Glutamatergic neuron (in vitro differentiated cells): ENCODE measurements around the gene OR9A2. TPM values are rescaled to one million over a fixed set of nuclear protein-coding genes. Genes with fewer than 3 reads are reported as not detected.

Experiments
- DNase-seq: peaks from one replicate; pipeline ENCODE4 v3.0.0; 2022
- H3K27ac Mint-ChIP-seq: one replicate; pipeline ENCODE4 v1.8.0; 2020; ENCODE audit warnings: mild to moderate bottlenecking, mixed read lengths, inconsistent platforms; ENCODE audit not compliant: unreplicated experiment
- H3K27me3 Mint-ChIP-seq: one replicate; pipeline ENCODE4 v1.8.0; 2020; ENCODE audit warnings: mild to moderate bottlenecking, moderate library complexity, mixed read lengths, inconsistent platforms; ENCODE audit not compliant: unreplicated experiment
- H3K36me3 Mint-ChIP-seq: one replicate; pipeline ENCODE4 v1.8.0; 2020; ENCODE audit warnings: mild to moderate bottlenecking, mixed read lengths, inconsistent platforms; ENCODE audit not compliant: unreplicated experiment
- H3K4me1 Mint-ChIP-seq: one replicate; pipeline ENCODE4 v1.8.0; 2020; ENCODE audit warnings: mild to moderate bottlenecking, low read depth, mixed read lengths, inconsistent platforms; ENCODE audit not compliant: unreplicated experiment
- H3K4me3 Mint-ChIP-seq: one replicate; pipeline ENCODE4 v1.8.0; 2020; ENCODE audit warnings: mild to moderate bottlenecking, mixed read lengths, inconsistent platforms; ENCODE audit not compliant: unreplicated experiment
- H3K9me3 Mint-ChIP-seq: one replicate; pipeline ENCODE4 v1.8.0; 2020; ENCODE audit warnings: mild to moderate bottlenecking, moderate library complexity, mixed read lengths, inconsistent platforms; ENCODE audit not compliant: unreplicated experiment
- total RNA-seq: library from RNA; stranded (reverse); fragmentation: NEBNext Ultra II Directional; extraction: Animal tissue kit (Norgen Biotek cat#: 25700); gene quantifications from one replicate; pipeline ENCODE4 v1.2.1, GENCODE V29; 2021; ENCODE audit not compliant: unreplicated experiment
- TF ChIP-seq, protein P1 (sequence below): fragments of 200-600 bp; sonication (generic); IDR thresholded peaks from one replicate; pipeline ENCODE4 v1.5.0; 2021; ENCODE audit not compliant: partially characterized antibody, unreplicated experiment

The OR9A2 gene
- total RNA-seq, 1 donor from 2014 or later: not detected

DNA sequence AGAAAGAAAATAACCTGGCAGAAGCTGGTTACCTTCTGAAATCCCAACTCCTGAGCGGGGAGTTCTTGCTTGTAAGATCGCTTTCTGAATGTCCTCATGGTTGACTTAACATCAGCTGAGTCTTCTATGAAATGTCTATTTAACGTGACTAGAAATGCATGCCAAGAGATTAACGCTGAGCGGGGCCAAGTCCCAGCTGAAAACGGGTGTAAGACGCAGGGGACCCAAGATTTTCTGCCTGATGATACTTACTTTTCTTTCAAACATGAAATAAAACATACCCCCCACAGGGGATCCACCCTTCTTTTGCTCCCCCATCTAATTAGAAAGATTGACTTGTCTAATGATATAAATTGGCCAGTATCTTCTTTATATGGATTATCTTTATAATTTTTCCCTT lies 14.9 kb downstream of the OR9A2 start:
- TF ChIP-seq, protein P1, sequence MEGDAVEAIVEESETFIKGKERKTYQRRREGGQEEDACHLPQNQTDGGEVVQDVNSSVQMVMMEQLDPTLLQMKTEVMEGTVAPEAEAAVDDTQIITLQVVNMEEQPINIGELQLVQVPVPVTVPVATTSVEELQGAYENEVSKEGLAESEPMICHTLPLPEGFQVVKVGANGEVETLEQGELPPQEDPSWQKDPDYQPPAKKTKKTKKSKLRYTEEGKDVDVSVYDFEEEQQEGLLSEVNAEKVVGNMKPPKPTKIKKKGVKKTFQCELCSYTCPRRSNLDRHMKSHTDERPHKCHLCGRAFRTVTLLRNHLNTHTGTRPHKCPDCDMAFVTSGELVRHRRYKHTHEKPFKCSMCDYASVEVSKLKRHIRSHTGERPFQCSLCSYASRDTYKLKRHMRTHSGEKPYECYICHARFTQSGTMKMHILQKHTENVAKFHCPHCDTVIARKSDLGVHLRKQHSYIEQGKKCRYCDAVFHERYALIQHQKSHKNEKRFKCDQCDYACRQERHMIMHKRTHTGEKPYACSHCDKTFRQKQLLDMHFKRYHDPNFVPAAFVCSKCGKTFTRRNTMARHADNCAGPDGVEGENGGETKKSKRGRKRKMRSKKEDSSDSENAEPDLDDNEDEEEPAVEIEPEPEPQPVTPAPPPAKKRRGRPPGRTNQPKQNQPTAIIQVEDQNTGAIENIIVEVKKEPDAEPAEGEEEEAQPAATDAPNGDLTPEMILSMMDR: no peak
- Mint-ChIP-seq H3K9me3 (no peaks in the 10 kb centered on the region), H3K27me3 (no peaks in the 10 kb centered on the region), H3K36me3 (no peaks in the 10 kb centered on the region), H3K4me3 (no peak overlapping the region), H3K4me1 (no peaks in the 10 kb centered on the region), H3K27ac (no peak overlapping the region)
- DNase-seq: no peak

GRCh38 chr7:143008007-143008901 lies 18.7 kb downstream of the OR9A2 start:
- peaks cover 1% of the 10 kb centered on the region for H3K4me1 Mint-ChIP-seq
- H3K27me3 Mint-ChIP-seq: peaks cover 1% of the 10 kb centered on the region
- H3K9me3 Mint-ChIP-seq: no peaks in the 10 kb centered on the region
- H3K36me3 Mint-ChIP-seq: no peaks in the 10 kb centered on the region
- H3K27ac Mint-ChIP-seq: no peak overlapping the region
- peak; percentile 89 for DNase-seq
- H3K4me3 Mint-ChIP-seq: no peak overlapping the region
- TF ChIP-seq, protein P1: peak; percentile 97

DNA sequence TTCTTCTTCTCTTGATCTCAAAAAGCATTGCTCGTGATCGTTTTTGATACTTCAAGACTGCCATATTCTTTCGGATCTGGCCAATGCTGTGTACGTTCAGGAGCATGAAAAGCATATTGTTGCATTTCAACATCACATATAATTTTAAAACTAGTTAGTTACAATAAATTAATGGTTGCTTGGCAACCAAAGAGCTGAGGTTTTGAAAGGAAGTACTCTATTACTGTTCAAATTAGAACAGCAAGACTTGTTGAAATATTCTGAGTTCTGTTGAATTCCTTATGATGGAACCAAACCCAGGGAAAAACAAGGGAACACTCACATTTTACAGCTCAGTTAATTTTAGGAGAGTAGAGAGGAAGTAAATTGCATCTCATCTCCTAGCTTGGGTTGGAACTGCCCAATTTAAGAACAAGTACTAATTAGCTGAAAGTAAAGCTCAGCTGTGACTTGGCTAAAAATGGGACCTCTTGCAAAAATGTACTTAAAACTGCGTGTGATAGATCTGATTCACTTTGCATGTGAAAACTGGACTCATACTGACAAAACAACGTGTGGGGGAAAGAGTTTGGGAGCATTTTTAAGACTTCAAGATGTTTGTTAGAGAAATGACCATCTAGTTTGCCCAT lies 21.2 kb downstream of the OR9A2 start:
- Mint-ChIP-seq H3K27me3 (peaks cover 4% of the 10 kb centered on the region), H3K4me3 (no peak overlapping the region), H3K27ac (no peak overlapping the region), H3K4me1 (peaks cover 1% of the 10 kb centered on the region), H3K9me3 (no peaks in the 10 kb centered on the region), H3K36me3 (no peaks in the 10 kb centered on the region)
- DNase-seq: no peak
- TF ChIP-seq, protein P1: no peak

- H3K27ac Mint-ChIP-seq: no peak overlapping the region
- no peaks in the 10 kb centered on the region for H3K36me3 Mint-ChIP-seq
- no peak overlapping the region for H3K4me3 Mint-ChIP-seq
- TF ChIP-seq, protein P1: peak; percentile 89
- H3K4me1 Mint-ChIP-seq: peaks cover 1% of the 10 kb centered on the region
- no peaks in the 10 kb centered on the region for H3K9me3 Mint-ChIP-seq
- no peak for DNase-seq
- H3K27me3 Mint-ChIP-seq: peaks cover 4% of the 10 kb centered on the region
These were observed 23.4 kb downstream of the OR9A2 start for GRCh38 chr7:143003393-143004051.
